ENCODE results near the gene SLC7A5.

SLC7A5 gene

DNA sequence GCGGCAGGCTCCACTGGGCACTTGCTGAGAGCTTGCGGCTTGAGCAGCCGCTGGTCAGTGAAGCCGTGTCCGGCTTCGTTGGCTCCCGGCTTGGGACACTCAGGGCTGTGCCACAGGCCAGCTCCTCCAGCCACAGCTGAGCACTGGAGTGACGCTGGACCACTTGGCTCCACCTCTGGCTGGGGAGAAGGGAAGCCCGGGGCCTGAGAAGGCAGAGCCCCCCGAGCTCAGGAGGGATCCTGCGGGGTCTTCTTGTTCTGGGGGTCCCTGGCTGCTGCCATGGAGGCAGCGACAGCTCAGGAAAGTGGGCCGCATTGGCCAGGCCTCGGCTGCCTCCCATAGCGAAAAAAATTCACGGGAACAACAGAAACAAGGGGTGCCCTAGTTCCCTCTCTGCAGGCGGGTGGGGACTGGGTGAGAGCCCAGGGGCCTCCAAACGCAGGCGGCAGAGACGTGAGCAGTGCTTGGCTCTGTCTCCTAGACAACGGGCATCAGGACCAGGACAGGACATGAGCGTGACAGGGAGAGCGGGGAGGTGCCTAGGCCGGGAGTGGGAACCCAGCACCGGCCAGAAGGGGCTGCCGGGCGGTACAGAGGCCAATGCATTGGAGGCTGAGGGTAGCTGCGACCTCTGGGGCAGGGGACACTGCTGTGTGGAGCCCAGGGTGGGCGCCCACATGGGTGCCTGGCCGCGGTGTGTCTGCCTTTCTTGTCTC, 37.7 kb downstream of the SLC7A5 start:
- no peak overlapping the region for H3K4me3 ChIP-seq (ENCODE audit: low read depth, low read length)
- in situ Hi-C loops (cut with HindIII; ENCODE audit: low sequenced_read_pairs): no loop called here
- TF ChIP-seq, protein P1, sequence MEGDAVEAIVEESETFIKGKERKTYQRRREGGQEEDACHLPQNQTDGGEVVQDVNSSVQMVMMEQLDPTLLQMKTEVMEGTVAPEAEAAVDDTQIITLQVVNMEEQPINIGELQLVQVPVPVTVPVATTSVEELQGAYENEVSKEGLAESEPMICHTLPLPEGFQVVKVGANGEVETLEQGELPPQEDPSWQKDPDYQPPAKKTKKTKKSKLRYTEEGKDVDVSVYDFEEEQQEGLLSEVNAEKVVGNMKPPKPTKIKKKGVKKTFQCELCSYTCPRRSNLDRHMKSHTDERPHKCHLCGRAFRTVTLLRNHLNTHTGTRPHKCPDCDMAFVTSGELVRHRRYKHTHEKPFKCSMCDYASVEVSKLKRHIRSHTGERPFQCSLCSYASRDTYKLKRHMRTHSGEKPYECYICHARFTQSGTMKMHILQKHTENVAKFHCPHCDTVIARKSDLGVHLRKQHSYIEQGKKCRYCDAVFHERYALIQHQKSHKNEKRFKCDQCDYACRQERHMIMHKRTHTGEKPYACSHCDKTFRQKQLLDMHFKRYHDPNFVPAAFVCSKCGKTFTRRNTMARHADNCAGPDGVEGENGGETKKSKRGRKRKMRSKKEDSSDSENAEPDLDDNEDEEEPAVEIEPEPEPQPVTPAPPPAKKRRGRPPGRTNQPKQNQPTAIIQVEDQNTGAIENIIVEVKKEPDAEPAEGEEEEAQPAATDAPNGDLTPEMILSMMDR (IDR thresholded peaks at IDR 0.05; ENCODE audit: low read depth, low read length, missing control alignments): no peak
- DNase-seq (ENCODE audit: low read depth): no peak

DNA sequence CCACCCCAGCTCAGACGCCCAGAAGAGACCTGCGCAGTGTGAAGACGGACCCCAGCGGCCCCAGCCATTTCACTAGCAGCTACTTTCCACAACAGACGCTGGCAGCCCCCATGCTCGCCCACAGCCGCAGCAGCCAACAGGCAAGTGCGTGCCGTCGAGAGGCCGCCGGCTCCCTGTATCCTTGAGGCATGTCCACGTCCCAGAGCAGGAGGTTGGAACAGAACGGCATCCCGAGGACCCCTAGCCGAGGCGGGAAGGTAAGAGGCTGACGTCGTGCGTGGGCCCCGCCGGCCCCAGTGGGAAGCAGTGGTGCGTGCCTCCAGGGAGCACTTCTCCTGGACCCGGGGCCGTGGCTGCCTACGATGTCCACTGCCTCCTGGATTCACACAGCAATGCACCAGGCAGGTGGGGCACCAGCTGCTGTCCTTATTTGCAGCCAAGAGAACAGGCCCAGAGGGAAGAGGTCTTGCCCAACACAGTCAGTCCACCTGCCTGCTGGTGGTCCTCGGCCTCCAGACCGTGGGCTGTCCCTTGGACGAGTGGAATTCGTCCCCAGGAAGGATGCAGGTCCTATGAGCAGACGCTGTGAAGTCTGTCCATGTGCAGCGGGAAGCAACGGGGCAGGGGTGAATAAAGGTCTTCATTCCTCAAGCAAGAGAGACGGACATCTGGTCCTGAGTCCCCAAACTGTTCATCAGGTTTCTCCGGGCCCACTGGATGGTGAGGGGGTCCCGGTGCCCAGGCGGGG, 38.5 kb downstream of the SLC7A5 start:
- TF ChIP-seq, protein P1 (IDR thresholded peaks at IDR 0.05; ENCODE audit: low read depth, low read length, missing control alignments): no peak
- in situ Hi-C loops (cut with HindIII; ENCODE audit: low sequenced_read_pairs): no loop called here
- DNase-seq (ENCODE audit: low read depth): no peak
- H3K4me3 ChIP-seq (ENCODE audit: low read depth, low read length): no peak overlapping the region

DNA sequence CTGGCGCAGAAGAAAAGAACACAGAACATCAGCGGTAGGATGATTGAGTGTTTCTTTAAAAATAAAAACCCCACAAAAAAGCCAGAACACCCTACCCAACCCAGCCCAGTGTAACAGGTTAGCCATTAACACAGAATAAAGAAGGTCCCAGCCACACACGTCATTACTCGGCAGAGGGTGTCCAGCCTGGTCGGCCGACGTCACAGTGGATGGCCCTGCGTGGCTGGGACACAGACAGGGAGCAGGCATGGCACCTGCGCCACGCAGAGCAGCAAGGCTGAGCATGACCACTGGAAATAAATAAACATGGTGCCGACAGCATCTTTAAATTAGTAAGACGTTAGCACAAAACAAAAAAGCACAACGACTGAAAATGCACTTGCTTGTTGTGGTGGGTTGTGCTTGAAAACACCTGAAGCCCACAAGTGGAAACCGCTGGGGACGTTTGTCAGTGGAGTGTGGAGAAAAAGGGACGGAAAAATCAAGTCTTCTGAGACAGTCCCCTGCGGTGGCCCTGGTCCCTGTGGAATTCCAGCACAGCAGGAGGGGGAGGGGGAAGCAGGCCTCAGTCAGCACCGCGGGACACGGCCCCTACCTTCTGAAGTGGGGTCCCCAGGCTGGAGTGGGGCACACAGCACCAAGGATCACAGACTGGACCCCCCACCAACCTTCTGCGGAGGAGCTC, 39.2 kb downstream of the SLC7A5 start:
- no peak overlapping the region for H3K4me3 ChIP-seq (ENCODE audit: low read depth, low read length)
- TF ChIP-seq, protein P1 (IDR thresholded peaks at IDR 0.05; ENCODE audit: low read depth, low read length, missing control alignments): no peak
- in situ Hi-C loops (cut with HindIII; ENCODE audit: low sequenced_read_pairs): no loop called here
- no peak for DNase-seq (ENCODE audit: low read depth)

DNA sequence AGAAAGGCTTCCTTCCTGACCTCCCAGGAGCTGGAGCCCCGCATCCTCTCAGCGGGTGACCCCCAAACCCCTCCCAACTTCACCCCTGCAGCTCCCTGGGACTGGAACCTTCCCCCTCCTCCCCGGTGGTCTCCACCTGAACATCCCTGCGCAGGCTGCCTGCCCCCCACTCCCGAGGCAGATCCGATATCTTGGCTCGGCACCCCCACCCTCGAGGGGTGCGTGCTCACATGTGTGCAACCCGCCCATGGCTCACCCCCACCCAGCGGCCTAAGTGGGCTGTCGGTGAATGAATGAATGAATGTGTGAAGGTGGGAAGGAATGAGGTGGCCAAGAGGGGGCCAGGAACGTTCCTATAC, 39.7 kb downstream of the SLC7A5 start:
- DNase-seq (ENCODE audit: low read depth): no peak
- no peak overlapping the region for H3K4me3 ChIP-seq (ENCODE audit: low read depth, low read length)
- TF ChIP-seq, protein P1 (IDR thresholded peaks at IDR 0.05; ENCODE audit: low read depth, low read length, missing control alignments): no peak
- in situ Hi-C loops (cut with HindIII; ENCODE audit: low sequenced_read_pairs): no loop called here

DNA sequence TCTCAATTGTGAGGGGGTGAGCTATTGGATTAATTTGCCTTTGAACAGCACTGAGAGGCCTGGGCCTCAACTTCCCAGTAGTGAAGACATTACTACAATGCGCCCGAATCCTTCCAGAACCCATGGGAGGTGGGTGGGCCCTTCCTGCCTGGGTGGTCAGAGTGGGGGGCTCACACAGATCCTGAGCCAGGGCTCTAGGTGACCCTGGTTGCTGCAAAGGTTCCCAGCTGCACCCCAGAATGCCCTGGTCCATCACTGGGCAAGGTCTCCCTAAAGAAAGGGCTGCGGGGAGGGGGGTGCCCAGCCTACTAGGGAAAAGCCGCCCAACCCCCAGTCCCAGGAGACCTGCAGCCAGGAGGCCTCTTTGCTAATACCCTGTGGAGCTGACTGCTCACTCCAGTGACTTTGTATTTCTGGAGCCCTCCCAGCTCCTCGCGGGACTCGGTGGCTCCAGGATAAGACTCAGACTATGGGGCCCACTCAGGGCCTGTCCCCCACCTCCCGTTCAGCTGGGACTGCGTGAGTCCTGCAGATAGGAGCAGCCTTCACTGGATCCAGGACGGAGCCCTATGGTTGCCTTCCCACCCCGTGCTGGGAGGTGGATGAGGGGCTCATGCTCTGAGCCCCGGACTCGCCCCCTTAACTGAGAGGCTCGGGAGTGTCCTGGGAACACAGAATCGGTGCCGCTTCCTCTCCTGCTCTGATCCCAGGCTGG, 40.2 kb downstream of the SLC7A5 start:
- TF ChIP-seq, protein P1 (IDR thresholded peaks at IDR 0.05; ENCODE audit: low read depth, low read length, missing control alignments): no peak
- H3K4me3 ChIP-seq (ENCODE audit: low read depth, low read length): no peak overlapping the region
- no peak for DNase-seq (ENCODE audit: low read depth)
- in situ Hi-C loops (cut with HindIII; ENCODE audit: low sequenced_read_pairs): no loop called here
